ENCODE measurements around the gene LIPG.
"Not testable (repeated sequence)": the region's sequence is repeated elsewhere in the genome, so short reads cannot be mapped to it uniquely, and the experiment has no call there.

Gene LIPG

GRCh38 chr18:49561289-49562193 is at the start of gene LIPG:
Gene LIPG (plus strand): TSS chr18:49562057. CDS start chr18:49562309, 252 bp downstream.
- peak in 4 of 6 experiments; percentile 2 to 17 (median 12) for DNase-seq

GRCh38 chr18:49512876-49513275 is 49.0 kb upstream of the LIPG start:
- DNase-seq, result not testable (repeated sequence)

GRCh38 chr18:49514577-49514976 is 47.3 kb upstream of the LIPG start:
- no peak for DNase-seq

GRCh38 chr18:49515003-49515402 is 46.9 kb upstream of the LIPG start:
- DNase-seq, result not testable (repeated sequence)

GRCh38 chr18:49515516-49515915 is 46.3 kb upstream of the LIPG start:
- no peak for DNase-seq

GRCh38 chr18:49517483-49517882 is 44.4 kb upstream of the LIPG start:
- DNase-seq, result no peak

GRCh38 chr18:49519101-49519971 is 42.5 kb upstream of the LIPG start:
- DNase-seq, result no peak

GRCh38 chr18:49520661-49521145 is 41.2 kb upstream of the LIPG start:
- DNase-seq, result no peak

- no peak for DNase-seq
These were observed 40.5 kb upstream of the LIPG start for GRCh38 chr18:49521216-49521835.

GRCh38 chr18:49523580-49524093 is 38.2 kb upstream of the LIPG start:
- not testable (repeated sequence) for DNase-seq

GRCh38 chr18:49524349-49524748 is 37.5 kb upstream of the LIPG start:
- DNase-seq, result no peak

- DNase-seq, result no peak
These were observed 36.9 kb upstream of the LIPG start for GRCh38 chr18:49524951-49525350.

- DNase-seq, result no peak
These were observed 35.9 kb upstream of the LIPG start for GRCh38 chr18:49525981-49526380.

- no peak for DNase-seq
These were observed 34.1 kb upstream of the LIPG start for GRCh38 chr18:49527631-49528327.

- no peak for DNase-seq
These were observed 32.3 kb upstream of the LIPG start for GRCh38 chr18:49529596-49529995.

- DNase-seq, result no peak
These were observed 30.1 kb upstream of the LIPG start for GRCh38 chr18:49531678-49532153.

GRCh38 chr18:49534846-49535601 is 26.8 kb upstream of the LIPG start:
- no peak for DNase-seq

- DNase-seq, result no peak
These were observed 24.5 kb upstream of the LIPG start for GRCh38 chr18:49537232-49537896.

- DNase-seq, result no peak
These were observed 17.5 kb upstream of the LIPG start for GRCh38 chr18:49544362-49544761.

- no peak for DNase-seq
These were observed 15.6 kb upstream of the LIPG start for GRCh38 chr18:49546278-49546677.

Data from stimulated activated naive CD4-positive, alpha-beta T cell (primary cell).